Liver (tissue), 9 donors: Measurements from ENCODE around the gene RECQL5. TPM values are rescaled to one million over a fixed set of nuclear protein-coding genes. Genes with fewer than 3 reads are reported as not detected.

Experiments used
- DNase-seq: peaks from one replicate; pipeline ENCODE4 v3.0.0-alpha.2; 2017; ENCODE audit warnings: low spot score
- H3K27ac ChIP-seq, 2 donors: one replicate each; pipeline ENCODE4 v1.7.0; 2013; ENCODE audit warnings: inconsistent platforms in 2 of 2, low read length in 2 of 2, control low read depth in 1 of 2, low read depth in 1 of 2, mild to moderate bottlenecking in 1 of 2
- H3K27me3 ChIP-seq, 4 donors: one replicate each; pipeline versions ENCODE4 v1.6.1 to v1.7.0; 2013; ENCODE audit warnings: low read length in 3 of 4, inconsistent platforms in 1 of 4, mild to moderate bottlenecking in 1 of 4, moderate library complexity in 1 of 4; ENCODE audit not compliant: control insufficient read depth in 4 of 4, insufficient read depth in 4 of 4
- H3K36me3 ChIP-seq, 4 donors: one replicate each; pipeline versions ENCODE4 v1.6.1 to v1.7.0; 2013; ENCODE audit warnings: low read length in 3 of 4, mild to moderate bottlenecking in 3 of 4, low read depth in 1 of 4, moderate library complexity in 1 of 4; ENCODE audit not compliant: control insufficient read depth in 4 of 4, insufficient read depth in 3 of 4
- H3K4me1 ChIP-seq, 4 donors: one replicate each; pipeline versions ENCODE4 v1.6.1 to v1.7.0; 2013; ENCODE audit warnings: low read length in 3 of 4, mild to moderate bottlenecking in 3 of 4, moderate library complexity in 1 of 4; ENCODE audit not compliant: control insufficient read depth in 4 of 4, insufficient read depth in 4 of 4
- H3K4me3 ChIP-seq, 3 donors: one replicate each; pipeline versions ENCODE4 v1.6.1 to v1.7.0; 2013; ENCODE audit warnings: low read length in 3 of 3, control low read depth in 1 of 3, low read depth in 1 of 3, mild to moderate bottlenecking in 1 of 3
- H3K9ac ChIP-seq, 2 donors: one replicate each; pipeline ENCODE4 v1.7.0; 2013; ENCODE audit warnings: low read length in 2 of 2, mild to moderate bottlenecking in 2 of 2, moderate library complexity in 2 of 2, control low read depth in 1 of 2, low read depth in 1 of 2
- H3K9me3 ChIP-seq, 4 donors: one replicate each; pipeline versions ENCODE4 v1.6.1 to v1.7.0; 2013; ENCODE audit warnings: low read length in 3 of 4; ENCODE audit not compliant: control insufficient read depth in 4 of 4
- ATF3 ChIP-seq: IDR thresholded peaks from 2 replicates; pipeline ENCODE4 v1.6.1; 2016; ENCODE audit warnings: antibody characterized with exemption
- CTCF ChIP-seq: fragments of 150-350 bp; IDR thresholded peaks from 2 replicates; pipeline ENCODE4 v1.5.1; 2017; ENCODE audit warnings: improper control_type of control experiment, low read depth, low read length; ENCODE audit not compliant: missing input control
- EGR1 ChIP-seq, 2 donors: IDR thresholded peaks; 2 replicates each; pipeline ENCODE4 v1.6.1; 2016 to 2018; ENCODE audit warnings: antibody characterized with exemption in 2 of 2, low read depth in 2 of 2
- FOXA1 ChIP-seq: IDR thresholded peaks from 2 replicates; pipeline ENCODE4 v1.6.1; 2016; ENCODE audit warnings: antibody characterized with exemption
- FOXA2 ChIP-seq: IDR thresholded peaks from 2 replicates; pipeline ENCODE4 v1.6.1; 2016; ENCODE audit warnings: antibody characterized with exemption
- GABPA ChIP-seq, 2 donors: IDR thresholded peaks in 1 of 2; conservative IDR thresholded peaks in 1 of 2; 2 replicates each; pipeline ENCODE4 v1.6.1; 2016; ENCODE audit warnings: antibody characterized with exemption in 2 of 2, mild to moderate bottlenecking in 1 of 2, moderate library complexity in 1 of 2
- HNF4A ChIP-seq, 2 donors: conservative IDR thresholded peaks; 2 replicates each; pipeline ENCODE4 v1.6.1; 2016; ENCODE audit warnings: antibody characterized with exemption in 2 of 2, mild to moderate bottlenecking in 2 of 2
- HNF4G ChIP-seq: IDR thresholded peaks from 2 replicates; pipeline ENCODE4 v1.6.1; 2016; ENCODE audit warnings: antibody characterized with exemption
- JUND ChIP-seq, 2 donors: IDR thresholded peaks; 2 replicates each; pipeline ENCODE4 v1.6.1; 2016; ENCODE audit warnings: antibody characterized with exemption in 2 of 2
- MAX ChIP-seq: IDR thresholded peaks from 2 replicates; pipeline ENCODE4 v1.6.1; 2016; ENCODE audit warnings: antibody characterized with exemption
- NR2F2 ChIP-seq: IDR thresholded peaks from 2 replicates; pipeline ENCODE4 v1.6.1; 2016; ENCODE audit warnings: antibody characterized with exemption
- RAD21 ChIP-seq, 2 donors: IDR thresholded peaks; 2 replicates each; pipeline ENCODE4 v1.6.1; 2016; ENCODE audit warnings: antibody characterized with exemption in 2 of 2, mild to moderate bottlenecking in 2 of 2
- REST ChIP-seq: IDR thresholded peaks from 2 replicates; pipeline ENCODE4 v1.6.1; 2016; ENCODE audit warnings: antibody characterized with exemption, mild to moderate bottlenecking
- RXRA ChIP-seq, 2 donors: IDR thresholded peaks; 2 replicates each; pipeline ENCODE4 v1.6.1; 2017 to 2018; ENCODE audit warnings: antibody characterized with exemption in 2 of 2, mild to moderate bottlenecking in 1 of 2
- SP1 ChIP-seq: IDR thresholded peaks from 2 replicates; pipeline ENCODE4 v1.6.1; 2018; ENCODE audit warnings: antibody characterized with exemption, mild to moderate bottlenecking
- TAF1 ChIP-seq: conservative IDR thresholded peaks from 2 replicates; pipeline ENCODE4 v1.6.1; 2016; ENCODE audit warnings: antibody characterized with exemption, mild to moderate bottlenecking
- YY1 ChIP-seq: IDR thresholded peaks from 2 replicates; pipeline ENCODE4 v1.6.1; 2016; ENCODE audit warnings: antibody characterized with exemption, mild to moderate bottlenecking
- ZBTB33 ChIP-seq: IDR thresholded peaks from 2 replicates; pipeline ENCODE4 v1.6.1; 2016; ENCODE audit warnings: antibody characterized with exemption
- WGBS: extraction: QIAGEN DNeasy Blood & Tissue Kit; methylation state at CpG from one replicate; pipeline ENCODE4 v1.1.7; 2013; 5-methylcytosine and 5-hydroxymethylcytosine counted together
- polyA plus RNA-seq, 2 donors: library from polyadenylated mRNA; stranded (reverse) in 1 of 2; unstranded in 1 of 2; fragments of 200-250 nt in 1 of 2; fragments of >200 nt in 1 of 2; fragmentation: Nextera tagmentation in 1 of 2; extraction: Ambion mirVana in 1 of 2; gene quantifications; one replicate each; pipeline versions ENCODE4 v1.2.1 to v1.2.3, GENCODE V29; 2013 to 2015
- total RNA-seq, 2 donors: library from RNA; depleted of rRNA; stranded (reverse); fragments of >200 nt; gene quantifications; one replicate each; pipeline ENCODE4 v1.2.3, GENCODE V29; 2014
- donor health status: healthy.
- donor health status: healthy.
- donor health status: healthy.
- donor health status: healthy.
- donor health status: healthy.

Gene RECQL5
- total and polyA plus RNA-seq, 4 donors = 8.3 to 15.1 (median 11.5) TPM

GRCh38 chr17:75645889-75646637 lies 20.9 kb downstream of the RECQL5 start (continued):
- TF ChIP-seq EGR1 (IDR thresholded peaks at IDR 0.05; ENCODE audit: low read depth in 2 of 2) = no peak
- TF ChIP-seq HNF4G = peak; percentile 82
- TF ChIP-seq GABPA (IDR thresholded peaks at IDR 0.05 in 1 of 2, conservative IDR thresholded peaks at IDR 0.05 in 1 of 2) = peak; percentile 45 to 90

- Histone ChIP-seq H3K9ac (no peak overlapping the region), H3K9me3 (no peaks in the 10 kb centered on the region), H3K27me3 (no peaks in the 10 kb centered on the region), H3K27ac (peak overlapping the region; percentile 81 to 90), H3K4me3 (no peak overlapping the region), H3K4me1 (peaks cover 6 to 17% (median 11%) of the 10 kb centered on the region in 4 donors), H3K36me3 (peaks cover 4 to 20% (median 10%) of the 10 kb centered on the region in 4 donors)
- WGBS = 82% methylated on average over 7 of the region's 7 CpGs
- no peak for DNase-seq
- TF ChIP-seq HNF4G = no peak
- no peak for TF ChIP-seq TAF1
- no peak for TF ChIP-seq FOXA1
- TF ChIP-seq FOXA2 = no peak
- TF ChIP-seq ZBTB33 = no peak
- TF ChIP-seq SP1 = no peak
- TF ChIP-seq NR2F2 = no peak
- TF ChIP-seq JUND (IDR thresholded peaks at IDR 0.05) = no peak
- TF ChIP-seq EGR1 (IDR thresholded peaks at IDR 0.05; ENCODE audit: low read depth in 2 of 2) = no peak
- TF ChIP-seq MAX = no peak
- TF ChIP-seq ATF3 = no peak
- no peak for TF ChIP-seq RAD21 (IDR thresholded peaks at IDR 0.05)
- no peak for TF ChIP-seq YY1
- TF ChIP-seq REST = no peak
- no peak for TF ChIP-seq HNF4A (conservative IDR thresholded peaks at IDR 0.05)
- no peak for TF ChIP-seq RXRA (IDR thresholded peaks at IDR 0.05)
- TF ChIP-seq CTCF = no peak
Measured at GRCh38 chr17:75645501-75645888, 21.5 kb downstream of the RECQL5 start.
